ENCODE measurements around the gene MAP7.

GRCh38 chr6:136521911-136522310 lies 28.3 kb downstream of the MAP7 start:
- TF ChIP-seq CTCF (IDR thresholded peaks at IDR 0.05; ENCODE audit: low read depth, low read length, poor library complexity, severe bottlenecking): no peak
- TF ChIP-seq EZH2phosphoT487 (IDR thresholded peaks at IDR 0.05; ENCODE audit: borderline replicate concordance, low read length): no peak

All from DOHH2 (cell line).